Epidermal melanocyte (primary cell): ENCODE data around the gene FFAR4.
"Not testable (repeated sequence)": the region's sequence is repeated elsewhere in the genome, so short reads cannot be mapped to it uniquely, and the experiment has no call there.

Source experiments
- DNase-seq: peaks from one replicate; pipeline ENCODE4 v3.0.0; 2011; ENCODE audit warnings: low spot score; ENCODE audit not compliant: insufficient read length

FFAR4 gene

GRCh38 chr10:93566435-93567276 is at the start of gene FFAR4:
Gene FFAR4 (plus strand): TSS chr10:93566665. CDS start chr10:93566721, 56 bp downstream.
- DNase-seq, result no peak

- DNase-seq, result no peak
Measured at GRCh38 chr10:93518531-93518930, 47.9 kb upstream of the FFAR4 start.

- no peak for DNase-seq
Measured at GRCh38 chr10:93535293-93535692, 31.2 kb upstream of the FFAR4 start.

- not testable (repeated sequence) for DNase-seq
Measured at GRCh38 chr10:93540871-93541270, 25.6 kb upstream of the FFAR4 start.

GRCh38 chr10:93541402-93542357 is 24.8 kb upstream of the FFAR4 start:
- DNase-seq, result no peak

GRCh38 chr10:93542358-93542791 is 24.1 kb upstream of the FFAR4 start:
- DNase-seq, result no peak

GRCh38 chr10:93546995-93547394 is 19.5 kb upstream of the FFAR4 start:
- not testable (repeated sequence) for DNase-seq

GRCh38 chr10:93547522-93547921 is 18.9 kb upstream of the FFAR4 start:
- no peak for DNase-seq

GRCh38 chr10:93548376-93549071 is 17.9 kb upstream of the FFAR4 start:
- no peak for DNase-seq

- DNase-seq, result no peak
Measured at GRCh38 chr10:93550606-93551005, 15.9 kb upstream of the FFAR4 start.

- DNase-seq, result no peak
Measured at GRCh38 chr10:93552780-93553179, 13.7 kb upstream of the FFAR4 start.

GRCh38 chr10:93553482-93554315 is 12.8 kb upstream of the FFAR4 start:
- DNase-seq, result no peak

GRCh38 chr10:93554316-93554663 is 12.2 kb upstream of the FFAR4 start:
- no peak for DNase-seq

- DNase-seq, result no peak
Measured at GRCh38 chr10:93554760-93555432, 11.6 kb upstream of the FFAR4 start.

- DNase-seq, result no peak
Measured at GRCh38 chr10:93559490-93559889, 7.0 kb upstream of the FFAR4 start.

GRCh38 chr10:93560541-93560940 is 5.9 kb upstream of the FFAR4 start:
- no peak for DNase-seq

GRCh38 chr10:93565446-93565845 is 1.0 kb upstream of the FFAR4 start:
- no peak for DNase-seq

- no peak for DNase-seq
Measured at GRCh38 chr10:93567277-93568104, 1.0 kb downstream of the FFAR4 start.

GRCh38 chr10:93568105-93568390 is 1.6 kb downstream of the FFAR4 start:
- no peak for DNase-seq
